Measurements from ENCODE around the gene VPS37B.
"Not testable (repeated sequence)": the region's sequence is repeated elsewhere in the genome, so short reads cannot be mapped to it uniquely, and the experiment has no call there.

The VPS37B gene

GRCh38 chr12:122903693-122904034, 7.7 kb upstream of the VPS37B start:
- no peak for FAIRE-seq
- TF ChIP-seq POLR2A (IDR thresholded peaks at IDR 0.05; ENCODE audit: low read depth, low read length): no peak
- TF ChIP-seq TAF1 (IDR thresholded peaks at IDR 0.05; ENCODE audit: borderline replicate concordance, low read depth, low read length): no peak
- TF ChIP-seq POLR2AphosphoS5 (IDR thresholded peaks at IDR 0.05; ENCODE audit: low read depth, low read length): no peak
- no peak for DNase-seq (ENCODE audit: insufficient read length)

DNA sequence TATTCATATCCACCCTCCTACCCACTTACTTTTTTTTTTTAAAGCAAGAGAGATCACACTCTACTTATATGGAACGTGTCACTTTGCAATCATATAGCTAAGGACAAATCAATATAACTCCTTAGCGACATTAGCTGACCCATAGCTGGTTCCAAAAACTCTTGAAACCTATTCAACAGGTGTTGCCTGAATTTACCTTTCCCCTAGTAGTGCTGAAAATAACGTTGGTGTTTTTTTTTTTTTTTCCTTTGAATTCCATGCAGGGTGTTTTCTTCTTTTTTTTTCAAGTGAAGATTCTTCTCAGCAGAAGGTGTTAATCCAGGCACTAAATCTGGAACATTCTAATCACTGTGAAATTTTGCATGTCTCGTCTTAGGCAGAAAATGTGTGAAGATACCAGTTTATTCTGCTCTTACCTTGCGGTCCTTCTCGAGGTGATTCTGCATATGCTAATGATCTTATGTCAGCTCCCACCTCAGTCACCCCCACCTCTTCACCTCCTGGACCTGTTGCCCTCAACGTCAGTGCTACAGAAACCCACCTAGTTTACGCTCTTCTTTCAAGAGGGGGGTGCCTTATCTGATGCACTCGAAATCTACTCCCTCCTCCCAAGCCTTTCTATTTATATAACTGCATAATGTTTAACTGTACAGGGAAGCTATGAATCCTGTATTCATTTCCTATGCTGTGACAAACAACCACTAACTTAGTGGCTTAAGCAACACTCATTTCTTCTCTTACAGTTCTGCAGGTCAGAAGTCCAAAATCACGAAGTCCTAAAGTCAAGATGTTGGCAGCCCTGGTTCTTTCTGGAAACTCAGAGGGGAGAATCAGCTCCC, 7.1 kb upstream of the VPS37B start:
- no peak for FAIRE-seq

GRCh38 chr12:122899887-122900286, 4.0 kb upstream of the VPS37B start:
- no peak for TF ChIP-seq POLR2A (IDR thresholded peaks at IDR 0.05; ENCODE audit: low read depth, low read length)
- no peak for TF ChIP-seq TAF1 (IDR thresholded peaks at IDR 0.05; ENCODE audit: borderline replicate concordance, low read depth, low read length)
- no peak for TF ChIP-seq POLR2AphosphoS5 (IDR thresholded peaks at IDR 0.05; ENCODE audit: low read depth, low read length)
- no peak for FAIRE-seq
- no peak for DNase-seq (ENCODE audit: insufficient read length)

More for the DNA sequence above, 7.1 kb upstream of the VPS37B start:
- TF ChIP-seq POLR2A (IDR thresholded peaks at IDR 0.05; ENCODE audit: low read depth, low read length): no peak
- no peak for TF ChIP-seq TAF1 (IDR thresholded peaks at IDR 0.05; ENCODE audit: borderline replicate concordance, low read depth, low read length)
- TF ChIP-seq POLR2AphosphoS5 (IDR thresholded peaks at IDR 0.05; ENCODE audit: low read depth, low read length): no peak
- no peak for DNase-seq (ENCODE audit: insufficient read length)

- TF ChIP-seq POLR2A (IDR thresholded peaks at IDR 0.05; ENCODE audit: low read depth, low read length) (no peak), TAF1 (IDR thresholded peaks at IDR 0.05; ENCODE audit: borderline replicate concordance, low read depth, low read length) (no peak), POLR2AphosphoS5 (IDR thresholded peaks at IDR 0.05; ENCODE audit: low read depth, low read length) (no peak)
- DNase-seq (ENCODE audit: insufficient read length) (no peak), FAIRE-seq (no peak)
Measured at GRCh38 chr12:122896662-122897061, 738 bp upstream of the VPS37B start.

GRCh38 chr12:122895320-122895703, 612 bp downstream of the VPS37B start:
- FAIRE-seq: no peak
- DNase-seq (ENCODE audit: insufficient read length): no peak
- TF ChIP-seq POLR2A (IDR thresholded peaks at IDR 0.05; ENCODE audit: low read depth, low read length) (no peak), TAF1 (IDR thresholded peaks at IDR 0.05; ENCODE audit: borderline replicate concordance, low read depth, low read length) (no peak), POLR2AphosphoS5 (IDR thresholded peaks at IDR 0.05; ENCODE audit: low read depth, low read length) (no peak)

DNA sequence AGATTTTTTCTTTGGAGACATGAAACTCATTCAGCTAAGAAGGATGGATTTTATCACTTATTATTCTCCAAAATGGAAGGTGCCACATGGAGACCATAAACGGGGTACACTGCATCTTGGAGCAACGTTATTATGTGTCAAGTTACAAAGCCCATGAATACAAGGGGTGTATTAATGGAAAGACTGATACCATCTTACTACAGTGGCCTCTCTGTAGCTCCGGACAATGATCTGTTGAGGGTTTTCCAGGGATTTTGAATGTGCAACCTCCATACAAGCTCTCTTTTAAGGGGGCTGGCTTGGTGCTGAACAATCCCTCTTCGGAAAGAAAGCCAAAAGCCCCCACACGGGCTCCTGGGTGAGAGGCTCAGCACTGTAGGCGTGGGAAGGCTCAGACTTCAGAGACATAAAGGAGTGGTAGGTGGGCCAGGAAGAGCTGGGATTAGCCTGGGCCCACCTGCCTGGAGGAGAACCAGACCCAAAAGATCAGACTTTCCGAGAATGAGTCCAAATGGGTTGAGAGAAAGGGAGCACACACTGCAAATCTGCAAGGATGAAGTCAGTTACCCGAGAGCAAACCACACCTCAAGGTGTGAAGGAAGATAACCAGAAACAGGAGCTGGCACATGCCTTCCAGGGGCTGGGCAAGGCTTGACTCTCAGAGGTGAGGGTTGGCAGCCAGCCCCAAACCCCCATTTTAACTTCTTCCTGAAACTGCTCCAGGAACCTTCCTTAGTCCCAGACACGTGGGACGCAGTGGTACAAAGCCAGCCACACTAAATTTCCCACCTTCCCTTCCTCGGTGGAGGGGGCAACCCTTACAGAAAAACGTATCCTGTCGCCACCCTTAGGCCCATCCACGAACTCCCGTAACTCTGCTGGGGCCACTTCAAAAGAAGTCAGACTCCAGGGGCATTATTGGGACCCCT, 1.5 kb downstream of the VPS37B start:
- FAIRE-seq: no peak
- TF ChIP-seq TAF1 (IDR thresholded peaks at IDR 0.05; ENCODE audit: borderline replicate concordance, low read depth, low read length): no peak
- no peak for TF ChIP-seq POLR2AphosphoS5 (IDR thresholded peaks at IDR 0.05; ENCODE audit: low read depth, low read length)
- TF ChIP-seq POLR2A (IDR thresholded peaks at IDR 0.05; ENCODE audit: low read depth, low read length): no peak
- no peak for DNase-seq (ENCODE audit: insufficient read length)

GRCh38 chr12:122893208-122894153, 2.4 kb downstream of the VPS37B start:
- FAIRE-seq: no peak
- DNase-seq (ENCODE audit: insufficient read length): no peak
- no peak for TF ChIP-seq POLR2AphosphoS5 (IDR thresholded peaks at IDR 0.05; ENCODE audit: low read depth, low read length)
- TF ChIP-seq POLR2A (IDR thresholded peaks at IDR 0.05; ENCODE audit: low read depth, low read length): no peak
- TF ChIP-seq TAF1 (IDR thresholded peaks at IDR 0.05; ENCODE audit: borderline replicate concordance, low read depth, low read length): no peak

DNA sequence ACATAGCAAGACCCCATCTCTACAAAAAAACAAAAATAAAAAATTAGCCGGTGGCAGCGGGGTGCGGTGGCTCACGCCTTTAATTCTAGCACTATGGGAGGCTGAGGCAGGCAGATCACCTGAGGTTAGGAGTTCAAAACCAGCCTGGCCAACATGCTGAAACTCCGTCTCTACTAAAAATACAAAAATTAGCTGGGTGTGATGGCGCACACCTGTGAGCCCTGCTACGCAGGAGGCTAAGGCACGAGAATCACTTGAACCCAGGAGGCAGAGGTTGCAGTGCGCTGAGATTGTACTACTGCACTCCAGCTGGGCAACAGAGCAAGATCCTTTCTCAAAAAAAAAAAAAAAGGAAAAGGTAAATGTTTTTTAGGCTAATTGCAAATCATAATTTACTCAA, 3.2 kb downstream of the VPS37B start:
- not testable (repeated sequence) for DNase-seq (ENCODE audit: insufficient read length); FAIRE-seq

DNA sequence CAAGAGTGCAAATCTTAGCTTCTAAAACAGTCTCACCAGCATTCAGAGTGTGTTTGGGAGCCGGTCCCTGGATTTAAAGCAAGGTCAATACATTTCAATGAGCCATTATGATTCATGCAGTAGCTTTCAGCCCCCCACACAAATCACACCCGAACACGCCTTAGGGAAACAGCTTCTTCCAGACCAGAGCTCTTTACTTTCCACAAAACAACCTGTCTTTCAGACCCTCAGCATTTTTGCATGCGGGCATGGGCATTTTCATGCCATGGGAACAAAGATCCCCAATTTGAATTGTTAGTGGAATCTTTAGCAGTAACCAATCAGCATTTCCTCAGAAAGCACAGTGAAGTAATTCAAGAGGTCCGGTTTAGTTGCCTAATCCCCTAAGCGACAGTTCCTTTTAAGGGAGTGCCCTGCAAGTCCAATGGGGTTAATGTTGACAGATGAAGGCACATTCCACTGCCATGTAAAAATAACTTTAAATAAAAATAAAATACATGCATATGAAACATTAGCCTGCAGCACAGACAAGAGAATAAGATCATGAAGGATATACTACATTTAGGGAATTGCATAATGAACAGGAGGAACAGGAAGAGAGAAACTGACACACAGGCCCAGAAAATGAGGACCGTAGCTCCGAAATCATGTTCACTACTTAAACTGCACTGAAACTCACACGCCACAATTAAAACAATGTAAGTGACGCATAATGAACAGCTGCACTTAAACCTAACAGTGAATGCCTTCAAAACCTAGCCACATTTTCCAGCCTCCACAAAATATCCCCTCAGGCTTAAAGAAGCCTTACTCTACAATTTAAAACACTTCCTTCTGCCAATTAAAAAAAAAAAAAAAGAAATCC, 4.0 kb downstream of the VPS37B start:
- FAIRE-seq (no peak), DNase-seq (ENCODE audit: insufficient read length) (no peak)
- no peak for TF ChIP-seq TAF1 (IDR thresholded peaks at IDR 0.05; ENCODE audit: borderline replicate concordance, low read depth, low read length)
- TF ChIP-seq POLR2A (IDR thresholded peaks at IDR 0.05; ENCODE audit: low read depth, low read length): no peak
- TF ChIP-seq POLR2AphosphoS5 (IDR thresholded peaks at IDR 0.05; ENCODE audit: low read depth, low read length): no peak

- no peak for DNase-seq (ENCODE audit: insufficient read length)
- no peak for FAIRE-seq
- TF ChIP-seq POLR2AphosphoS5 (IDR thresholded peaks at IDR 0.05; ENCODE audit: low read depth, low read length): no peak
- TF ChIP-seq TAF1 (IDR thresholded peaks at IDR 0.05; ENCODE audit: borderline replicate concordance, low read depth, low read length): no peak
- TF ChIP-seq POLR2A (IDR thresholded peaks at IDR 0.05; ENCODE audit: low read depth, low read length): no peak
Measured at GRCh38 chr12:122889761-122890520, 6.0 kb downstream of the VPS37B start.

Measured in GM12892 (cell line).